Upper lobe of right lung (tissue), 1 donor: Measurements from ENCODE around the gene COL18A1. TPM values are rescaled to one million over a fixed set of nuclear protein-coding genes. Genes with fewer than 3 reads are reported as not detected.

Experiments
- ATAC-seq: fragments of 200-7000 bp; cut with Tn5 transposase; one replicate; pipeline ENCODE4 v1.9.1; 2020; ENCODE audit warnings: mild to moderate bottlenecking, moderate library complexity
- DNase-seq: peaks from one replicate; pipeline ENCODE4 v3.0.0-alpha.2; 2020
- H3K27ac ChIP-seq: fragments of 200-600 bp; one replicate; pipeline ENCODE4 v1.8.0; 2022
- H3K27me3 ChIP-seq: fragments of 200-600 bp; one replicate; pipeline ENCODE4 v1.8.0; 2022; ENCODE audit warnings: mild to moderate bottlenecking
- H3K36me3 ChIP-seq: fragments of 200-600 bp; one replicate; pipeline ENCODE4 v1.8.0; 2022
- H3K4me1 ChIP-seq: fragments of 200-600 bp; one replicate; pipeline ENCODE4 v1.8.0; 2022
- H3K4me3 ChIP-seq: fragments of 200-600 bp; one replicate; pipeline ENCODE4 v1.8.0; 2022; ENCODE audit warnings: mild to moderate bottlenecking
- H3K9me3 ChIP-seq: fragments of 200-600 bp; one replicate; pipeline ENCODE4 v1.8.0; 2022
- CTCF ChIP-seq: fragments of 200-600 bp; IDR thresholded peaks from one replicate; pipeline ENCODE4 v1.8.0; 2022; ENCODE audit warnings: antibody characterized with exemption
- intact Hi-C: fragments of 100-400 bp; cut with DNase I; formaldehyde crosslinking; loops from one replicate; pipeline ENCODE4 v1.11.0; 2022
- total RNA-seq: library from RNA; stranded (reverse); fragmentation: NEBNext Ultra II Directional; extraction: Animal tissue kit (Norgen Biotek cat#: 25700); gene quantifications from one replicate; pipeline ENCODE4 v1.2.1, GENCODE V29; 2021
- donor health status: DM: no; HTN: yes; CAD: no; lungs with severe emphysema.

Gene COL18A1
- total RNA-seq, 1 donor from 2014 or later = 60.4 TPM

GRCh38 chr21:45428534-45428933, 23.6 kb downstream of the COL18A1 start:
- TF ChIP-seq CTCF = no peak
- Histone ChIP-seq H3K4me3 (no peak overlapping the region), H3K36me3 (no peaks in the 10 kb centered on the region), H3K9me3 (no peaks in the 10 kb centered on the region), H3K27me3 (no peaks in the 10 kb centered on the region), H3K4me1 (no peaks in the 10 kb centered on the region), H3K27ac (no peak overlapping the region)
- no peak for DNase-seq
- intact Hi-C loops = no loop called here
- ATAC-seq = no peak

GRCh38 chr21:45429221-45430175, 24.5 kb downstream of the COL18A1 start:
- intact Hi-C loops = no loop called here
- DNase-seq (no peak), ATAC-seq (no peak)
- H3K4me3 ChIP-seq = no peak overlapping the region
- TF ChIP-seq CTCF = no peak
- no peaks in the 10 kb centered on the region for H3K9me3 ChIP-seq
- H3K27ac ChIP-seq = no peak overlapping the region
- no peaks in the 10 kb centered on the region for H3K27me3 ChIP-seq
- H3K36me3 ChIP-seq = no peaks in the 10 kb centered on the region
- no peaks in the 10 kb centered on the region for H3K4me1 ChIP-seq

DNA sequence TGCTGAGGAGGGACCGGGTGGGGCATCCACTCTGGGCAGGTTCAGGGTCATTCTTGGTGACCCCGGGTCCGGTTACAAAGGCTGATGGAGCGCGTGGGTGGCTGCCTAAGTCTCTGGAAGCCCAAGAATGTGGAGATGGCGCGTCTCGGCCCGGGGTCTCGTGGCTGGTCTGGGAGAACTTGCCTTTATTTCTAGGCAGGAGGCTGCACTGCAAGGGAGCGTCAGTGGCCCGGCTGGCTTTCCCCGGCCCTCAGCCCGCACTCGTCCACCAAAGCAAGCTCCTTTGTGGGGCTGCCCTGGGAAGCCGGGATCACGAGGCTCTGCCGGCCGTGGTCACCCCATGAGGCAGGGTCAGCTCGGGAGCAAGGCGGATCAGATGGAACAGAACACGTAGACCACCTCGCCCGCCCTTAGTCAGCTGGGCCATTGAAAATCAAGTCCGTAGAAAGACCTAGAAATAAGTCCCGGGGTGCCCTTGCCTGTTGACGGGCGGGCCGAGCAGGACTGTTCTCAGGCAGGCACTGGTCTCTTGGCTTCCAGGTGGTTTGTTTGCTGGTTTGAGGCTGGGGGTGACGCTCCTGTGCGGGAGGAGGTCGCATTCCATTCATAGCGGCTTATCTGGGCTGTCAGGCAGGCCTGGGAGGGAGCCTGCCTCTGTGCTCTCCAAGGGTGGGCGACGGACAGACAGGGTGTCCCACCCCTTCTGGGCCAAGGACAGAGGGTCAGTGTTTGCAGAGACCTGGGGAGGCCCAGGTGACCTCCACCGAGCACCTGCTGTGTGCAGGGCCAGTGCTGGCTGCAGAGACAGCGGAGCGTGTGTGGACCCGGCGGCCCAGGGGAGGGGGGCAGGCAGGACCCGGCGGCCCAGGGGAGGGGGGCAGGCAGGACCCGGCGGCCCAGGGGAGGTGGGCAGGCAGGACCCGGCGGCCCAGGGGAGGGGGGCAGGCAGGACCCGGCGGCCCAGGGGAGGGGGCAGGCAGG, 25.8 kb downstream of the COL18A1 start:
- no peak for ATAC-seq
- no peak for TF ChIP-seq CTCF
- Histone ChIP-seq H3K27ac (no peak overlapping the region), H3K9me3 (no peaks in the 10 kb centered on the region), H3K36me3 (no peaks in the 10 kb centered on the region), H3K4me3 (no peak overlapping the region), H3K27me3 (no peaks in the 10 kb centered on the region), H3K4me1 (no peaks in the 10 kb centered on the region)
- intact Hi-C loops = no loop called here
- no peak for DNase-seq

GRCh38 chr21:45431781-45432572, 27.0 kb downstream of the COL18A1 start:
- no peak for TF ChIP-seq CTCF
- ATAC-seq (no peak), DNase-seq (no peak)
- no peaks in the 10 kb centered on the region for H3K27me3 ChIP-seq
- no peaks in the 10 kb centered on the region for H3K9me3 ChIP-seq
- no peak overlapping the region for H3K27ac ChIP-seq
- no peaks in the 10 kb centered on the region for H3K4me1 ChIP-seq
- H3K36me3 ChIP-seq = no peaks in the 10 kb centered on the region
- intact Hi-C loops = no loop called here
- no peak overlapping the region for H3K4me3 ChIP-seq
